ENCODE results near the gene SRRM1.
A peak's percentile ranks its signal among the peaks of the same experiment; 100 is the strongest.

Gene SRRM1

DNA sequence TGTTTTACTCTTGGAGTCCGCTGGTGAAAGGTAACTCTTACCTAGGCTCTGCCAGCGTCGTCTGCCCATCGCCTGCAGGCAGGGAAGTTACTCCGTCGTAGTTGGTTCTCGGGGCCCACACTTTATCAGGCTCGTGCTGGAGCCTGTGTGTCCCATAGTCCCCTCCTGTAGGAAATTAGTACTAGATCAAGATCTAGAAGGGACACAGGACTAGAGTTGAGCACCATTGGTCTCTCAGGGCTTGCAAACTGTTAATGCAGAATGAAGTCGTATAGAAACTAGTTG is 940 bp downstream of the SRRM1 start:
- Histone ChIP-seq H3K36me3 (ENCODE audit: insufficient read depth, low read length) (peaks cover 43% of the 10 kb centered on the region), H3K9ac (ENCODE audit: low read length) (peak overlapping the region; percentile 96), H3K4me1 (ENCODE audit: insufficient read depth, low read length, severe bottlenecking) (peaks cover 24% of the 10 kb centered on the region), H3K9me3 (ENCODE audit: low read length) (no peaks in the 10 kb centered on the region), H3K4me2 (ENCODE audit: low read length) (peak overlapping the region; percentile 75), H3K9me2 (ENCODE audit: low read depth, low read length) (no peaks in the 10 kb centered on the region), H3F3A (ENCODE audit: insufficient read depth, low read length) (no peaks in the 10 kb centered on the region), H3K27ac (ENCODE audit: low read depth, low read length, poor library complexity, severe bottlenecking) (peak overlapping the region; percentile 12), H3K4me3 (ENCODE audit: low read depth, low read length, poor library complexity, severe bottlenecking) (peak overlapping the region; percentile 94), H2AFZ (ENCODE audit: low read length) (no peak overlapping the region), H4K20me1 (ENCODE audit: insufficient read depth, low read length) (no peaks in the 10 kb centered on the region), H3K27me3 (ENCODE audit: insufficient read depth, low read length) (no peaks in the 10 kb centered on the region), H3K79me2 (ENCODE audit: insufficient read depth, low read length) (peaks cover 34% of the 10 kb centered on the region)
- TF ChIP-seq EZH2 (IDR thresholded peaks at IDR 0.05; ENCODE audit: borderline replicate concordance, low read length): no peak
- TF ChIP-seq, protein P1, sequence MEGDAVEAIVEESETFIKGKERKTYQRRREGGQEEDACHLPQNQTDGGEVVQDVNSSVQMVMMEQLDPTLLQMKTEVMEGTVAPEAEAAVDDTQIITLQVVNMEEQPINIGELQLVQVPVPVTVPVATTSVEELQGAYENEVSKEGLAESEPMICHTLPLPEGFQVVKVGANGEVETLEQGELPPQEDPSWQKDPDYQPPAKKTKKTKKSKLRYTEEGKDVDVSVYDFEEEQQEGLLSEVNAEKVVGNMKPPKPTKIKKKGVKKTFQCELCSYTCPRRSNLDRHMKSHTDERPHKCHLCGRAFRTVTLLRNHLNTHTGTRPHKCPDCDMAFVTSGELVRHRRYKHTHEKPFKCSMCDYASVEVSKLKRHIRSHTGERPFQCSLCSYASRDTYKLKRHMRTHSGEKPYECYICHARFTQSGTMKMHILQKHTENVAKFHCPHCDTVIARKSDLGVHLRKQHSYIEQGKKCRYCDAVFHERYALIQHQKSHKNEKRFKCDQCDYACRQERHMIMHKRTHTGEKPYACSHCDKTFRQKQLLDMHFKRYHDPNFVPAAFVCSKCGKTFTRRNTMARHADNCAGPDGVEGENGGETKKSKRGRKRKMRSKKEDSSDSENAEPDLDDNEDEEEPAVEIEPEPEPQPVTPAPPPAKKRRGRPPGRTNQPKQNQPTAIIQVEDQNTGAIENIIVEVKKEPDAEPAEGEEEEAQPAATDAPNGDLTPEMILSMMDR (IDR thresholded peaks at IDR 0.05; ENCODE audit: low read length): no peak

DNA sequence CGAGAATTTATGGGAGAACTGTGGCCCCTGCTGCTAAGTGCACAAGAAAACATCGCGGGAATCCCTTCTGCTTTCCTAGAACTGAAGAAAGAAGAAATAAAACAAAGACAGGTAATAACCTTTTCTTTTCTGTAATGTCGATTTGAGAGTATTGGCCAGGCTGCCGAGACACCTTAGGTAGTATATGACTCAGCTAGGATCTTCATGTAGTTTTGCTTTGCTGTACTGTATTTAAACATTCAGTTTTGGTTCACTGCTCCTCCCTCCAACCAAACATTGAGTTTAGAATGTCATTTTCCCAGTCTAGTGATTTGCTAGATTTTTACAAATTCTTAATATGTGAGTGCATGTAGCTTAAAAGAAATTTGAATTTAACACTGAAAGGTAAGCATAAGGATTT is 5.8 kb downstream of the SRRM1 start:
- Histone ChIP-seq H3K4me3 (ENCODE audit: low read depth, low read length, poor library complexity, severe bottlenecking) (no peak overlapping the region), H4K20me1 (ENCODE audit: insufficient read depth, low read length) (peaks cover 3% of the 10 kb centered on the region; the same call in 1 of the 2 replicates), H3K27ac (ENCODE audit: low read depth, low read length, poor library complexity, severe bottlenecking) (no peak overlapping the region), H3K27me3 (ENCODE audit: insufficient read depth, low read length) (no peaks in the 10 kb centered on the region), H3K4me2 (ENCODE audit: low read length) (no peak overlapping the region), H3K9ac (ENCODE audit: low read length) (no peak overlapping the region), H3K4me1 (ENCODE audit: insufficient read depth, low read length, severe bottlenecking) (peaks cover 16% of the 10 kb centered on the region), H3K9me2 (ENCODE audit: low read depth, low read length) (no peaks in the 10 kb centered on the region), H3F3A (ENCODE audit: insufficient read depth, low read length) (no peaks in the 10 kb centered on the region; the same call in 1 of the 2 replicates), H3K9me3 (ENCODE audit: low read length) (no peaks in the 10 kb centered on the region), H3K36me3 (ENCODE audit: insufficient read depth, low read length) (peaks cover 87% of the 10 kb centered on the region), H2AFZ (ENCODE audit: low read length) (no peak overlapping the region), H3K79me2 (ENCODE audit: insufficient read depth, low read length) (peaks cover 27% of the 10 kb centered on the region)
- no peak for TF ChIP-seq EZH2 (IDR thresholded peaks at IDR 0.05; ENCODE audit: borderline replicate concordance, low read length)
- TF ChIP-seq, protein P1 (IDR thresholded peaks at IDR 0.05; ENCODE audit: low read length): no peak

DNA sequence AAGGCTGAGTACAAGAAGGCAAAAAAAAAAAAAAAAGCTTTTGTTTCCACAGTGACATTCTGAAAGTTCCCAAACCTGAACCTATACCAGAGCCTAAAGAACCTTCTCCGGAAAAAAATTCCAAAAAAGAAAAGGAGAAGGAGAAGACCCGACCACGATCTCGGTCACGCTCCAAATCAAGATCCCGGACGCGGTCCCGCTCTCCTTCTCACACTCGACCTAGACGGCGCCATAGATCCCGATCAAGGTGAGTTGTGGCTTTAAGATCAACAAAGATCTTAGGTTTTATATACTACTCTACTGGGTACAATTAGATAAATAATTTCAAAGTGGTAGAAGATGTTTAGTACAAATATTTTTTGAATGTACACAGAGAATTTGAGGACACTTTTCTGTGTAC is 9.3 kb downstream of the SRRM1 start:
- no peak overlapping the region for H3K27ac ChIP-seq (ENCODE audit: low read depth, low read length, poor library complexity, severe bottlenecking)
- H3K4me3 ChIP-seq (ENCODE audit: low read depth, low read length, poor library complexity, severe bottlenecking): no peak overlapping the region
- no peaks in the 10 kb centered on the region for H3K9me3 ChIP-seq (ENCODE audit: low read length)
- H3K4me1 ChIP-seq (ENCODE audit: insufficient read depth, low read length, severe bottlenecking): no peaks in the 10 kb centered on the region
- H3K79me2 ChIP-seq (ENCODE audit: insufficient read depth, low read length): peaks cover 3% of the 10 kb centered on the region; the same call in 1 of the 2 replicates
- no peaks in the 10 kb centered on the region for H3K27me3 ChIP-seq (ENCODE audit: insufficient read depth, low read length)
- H3F3A ChIP-seq (ENCODE audit: insufficient read depth, low read length): no peaks in the 10 kb centered on the region; the same call in 1 of the 2 replicates
- no peaks in the 10 kb centered on the region for H3K9me2 ChIP-seq (ENCODE audit: low read depth, low read length)
- H3K9ac ChIP-seq (ENCODE audit: low read length): no peak overlapping the region
- H2AFZ ChIP-seq (ENCODE audit: low read length): no peak overlapping the region
- peaks cover 96% of the 10 kb centered on the region for H3K36me3 ChIP-seq (ENCODE audit: insufficient read depth, low read length)
- peaks cover 3% of the 10 kb centered on the region; the same call in 1 of the 2 replicates for H4K20me1 ChIP-seq (ENCODE audit: insufficient read depth, low read length)
- TF ChIP-seq, protein P1 (IDR thresholded peaks at IDR 0.05; ENCODE audit: low read length): no peak
- no peak for TF ChIP-seq EZH2 (IDR thresholded peaks at IDR 0.05; ENCODE audit: borderline replicate concordance, low read length)
- no peak overlapping the region for H3K4me2 ChIP-seq (ENCODE audit: low read length)
